Measurements from ENCODE around the gene ZNF22. TPM values are rescaled to one million over a fixed set of nuclear protein-coding genes. Genes with fewer than 3 reads are reported as not detected.
A peak's percentile ranks its signal among the peaks of the same experiment; 100 is the strongest.

The ZNF22 gene
- total and polyA plus RNA-seq, 2 experiments from 2014 or later, result 22.1 to 31.3 TPM

DNA sequence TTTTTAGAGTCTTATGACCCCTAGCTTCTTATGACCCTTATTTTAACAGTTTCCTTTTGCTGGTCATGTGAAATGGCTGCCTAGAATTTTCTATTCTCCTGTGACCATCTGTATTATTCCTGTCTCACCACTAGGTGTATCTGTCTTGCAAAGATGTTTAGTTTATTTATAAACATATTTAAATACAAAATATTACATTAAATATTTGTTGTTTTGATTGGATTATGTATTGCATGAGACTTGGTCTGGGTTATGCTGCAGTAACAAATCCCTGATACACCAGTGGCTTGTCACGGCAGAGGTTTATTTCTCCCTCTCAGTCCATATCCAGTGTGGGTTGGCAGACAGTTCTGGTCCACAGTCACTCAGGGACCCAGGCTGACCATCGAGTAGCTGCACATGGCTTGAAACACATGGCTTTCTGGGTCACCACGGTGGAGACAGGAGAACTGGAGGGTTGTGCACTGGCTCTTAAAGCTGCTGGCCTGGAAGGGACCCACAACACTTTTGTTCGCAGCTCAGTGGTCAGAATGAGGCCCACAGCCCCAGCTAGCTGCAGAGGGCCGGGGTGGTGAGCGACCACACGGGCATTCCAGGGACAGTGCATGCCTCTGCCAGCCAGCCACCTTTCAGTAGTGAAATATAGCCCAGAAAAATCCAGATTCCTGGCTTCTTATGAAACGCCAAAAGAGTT is 33.8 kb upstream of the ZNF22 start:
- Histone ChIP-seq H3K36me3 (peaks cover 4% of the 10 kb centered on the region), H3K4me1 (ENCODE audit: low read depth) (peaks cover 46% of the 10 kb centered on the region), H3K27ac (no peak overlapping the region), H3K4me3 (no peak overlapping the region), H3K9me3 (ENCODE audit: low read depth) (no peaks in the 10 kb centered on the region), H3K27me3 (no peaks in the 10 kb centered on the region)
- no peak for DNase-seq (ENCODE audit: low read depth in 1 of 2, low spot score in 1 of 2)
- TF ChIP-seq CTCF (IDR thresholded peaks at IDR 0.05; ENCODE audit: low read depth, low read length), result peak; percentile 11

GRCh38 chr10:44967616-44968015 is 33.1 kb upstream of the ZNF22 start:
- no peak for DNase-seq (ENCODE audit: low read depth in 1 of 2, low spot score in 1 of 2)
- Histone ChIP-seq H3K27me3 (no peaks in the 10 kb centered on the region), H3K27ac (no peak overlapping the region), H3K4me3 (no peak overlapping the region), H3K4me1 (ENCODE audit: low read depth) (peaks cover 40% of the 10 kb centered on the region), H3K9me3 (ENCODE audit: low read depth) (no peaks in the 10 kb centered on the region), H3K36me3 (peaks cover 6% of the 10 kb centered on the region)
- TF ChIP-seq CTCF (IDR thresholded peaks at IDR 0.05; ENCODE audit: low read depth, low read length), result no peak

- Histone ChIP-seq H3K27ac (no peak overlapping the region), H3K4me1 (ENCODE audit: low read depth) (peaks cover 35% of the 10 kb centered on the region), H3K9me3 (ENCODE audit: low read depth) (no peaks in the 10 kb centered on the region), H3K4me3 (no peak overlapping the region), H3K36me3 (peaks cover 6% of the 10 kb centered on the region), H3K27me3 (no peaks in the 10 kb centered on the region)
- peak in 1 of 2 donors; percentile 83 for DNase-seq (ENCODE audit: low read depth in 1 of 2, low spot score in 1 of 2)
- no peak for TF ChIP-seq CTCF (IDR thresholded peaks at IDR 0.05; ENCODE audit: low read depth, low read length)
These were observed 32.6 kb upstream of the ZNF22 start for GRCh38 chr10:44968091-44968490.

- Histone ChIP-seq H3K9me3 (ENCODE audit: low read depth) (no peaks in the 10 kb centered on the region), H3K36me3 (peaks cover 6% of the 10 kb centered on the region), H3K4me3 (no peak overlapping the region), H3K4me1 (ENCODE audit: low read depth) (peaks cover 33% of the 10 kb centered on the region), H3K27ac (no peak overlapping the region), H3K27me3 (no peaks in the 10 kb centered on the region)
- TF ChIP-seq CTCF (IDR thresholded peaks at IDR 0.05; ENCODE audit: low read depth, low read length), result no peak
- DNase-seq (ENCODE audit: low read depth in 1 of 2, low spot score in 1 of 2), result no peak
These were observed 32.0 kb upstream of the ZNF22 start for GRCh38 chr10:44968500-44969400.

DNA sequence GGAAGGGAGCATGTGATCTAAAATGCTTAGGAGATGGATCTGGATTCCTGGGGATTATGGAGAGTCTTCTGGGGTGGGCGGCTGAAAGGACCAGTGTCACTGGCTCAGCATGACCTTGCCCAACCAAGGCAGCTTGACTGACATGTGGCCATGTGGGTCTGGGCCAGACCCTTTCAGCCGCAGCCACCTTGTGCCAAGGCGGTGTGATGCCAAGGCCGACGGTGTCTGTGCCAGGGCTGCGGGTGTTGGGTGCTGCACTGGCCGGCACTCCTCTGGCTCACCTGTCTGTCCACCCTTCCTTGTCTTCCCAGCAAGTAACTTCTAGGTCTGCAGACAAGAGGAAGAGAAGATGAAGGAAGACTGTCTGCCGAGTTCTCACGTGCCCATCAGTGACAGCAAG is 30.9 kb upstream of the ZNF22 start:
- Histone ChIP-seq H3K36me3 (peaks cover 6% of the 10 kb centered on the region), H3K4me3 (no peak overlapping the region), H3K9me3 (ENCODE audit: low read depth) (no peaks in the 10 kb centered on the region), H3K27me3 (no peaks in the 10 kb centered on the region), H3K4me1 (ENCODE audit: low read depth) (peaks cover 31% of the 10 kb centered on the region), H3K27ac (no peak overlapping the region)
- no peak for TF ChIP-seq CTCF (IDR thresholded peaks at IDR 0.05; ENCODE audit: low read depth, low read length)
- no peak for DNase-seq (ENCODE audit: low read depth in 1 of 2, low spot score in 1 of 2)
